Measurements from ENCODE around the gene MTFMT. TPM values are rescaled to one million over a fixed set of nuclear protein-coding genes. Genes with fewer than 3 reads are reported as not detected.

The MTFMT gene
- total RNA-seq, 4 donors from 2014 or later, result 21.1 to 36.9 (median 29.4) TPM

- 30 to 42% methylated on average over 1 of the region's 1 CpG for WGBS, 2 donors (ENCODE audit: low coverage in 1 of 2)
- no peaks in the 10 kb centered on the region for H3K9me3 ChIP-seq
Observed at GRCh38 chr15:64993290-64993689, 36.1 kb downstream of the MTFMT start.

GRCh38 chr15:64991536-64992135 is 37.8 kb downstream of the MTFMT start:
- Histone ChIP-seq H3K36me3 (no peaks in the 10 kb centered on the region), H3K27me3 (no peaks in the 10 kb centered on the region), H3K9me3 (no peaks in the 10 kb centered on the region), H3K4me3 (no peak overlapping the region), H3K27ac (no peak overlapping the region), H3K4me1 (peaks cover 0 to 35% (median 6%) of the 10 kb centered on the region in 3 donors)
- WGBS, 2 donors (ENCODE audit: low coverage in 1 of 2), result 39 to 60% methylated on average over 2 of the region's 2 CpGs
- TF ChIP-seq CTCF (IDR thresholded peaks at IDR 0.05) (no peak), POLR2AphosphoS5 (IDR thresholded peaks at IDR 0.05) (no peak), EP300 (IDR thresholded peaks at IDR 0.05) (no peak), POLR2A (IDR thresholded peaks at IDR 0.05) (no peak)
- no peak for ATAC-seq

More at GRCh38 chr15:64993290-64993689, 36.1 kb downstream of the MTFMT start:
- ATAC-seq, result no peak
- Histone ChIP-seq H3K27me3 (no peaks in the 10 kb centered on the region), H3K36me3 (no peaks in the 10 kb centered on the region), H3K4me1 (peaks cover 0 to 18% (median 3%) of the 10 kb centered on the region in 3 donors), H3K27ac (no peak overlapping the region), H3K4me3 (no peak overlapping the region)
- TF ChIP-seq POLR2AphosphoS5 (IDR thresholded peaks at IDR 0.05) (no peak), EP300 (IDR thresholded peaks at IDR 0.05) (no peak), POLR2A (IDR thresholded peaks at IDR 0.05) (no peak), CTCF (IDR thresholded peaks at IDR 0.05) (no peak)

- peaks cover 0 to 49% (median 13%) of the 10 kb centered on the region in 3 donors for H3K4me1 ChIP-seq
- H3K36me3 ChIP-seq, result no peaks in the 10 kb centered on the region
- peak overlapping the region; percentile 49 to 85 for H3K4me3 ChIP-seq
- peak overlapping the region; percentile 52 to 95 (median 92) for H3K27ac ChIP-seq
- WGBS, 2 donors (ENCODE audit: low coverage in 1 of 2), result 0 to 2% methylated on average over 8 to 9 of the region's 9 CpGs
- H3K9me3 ChIP-seq, result no peaks in the 10 kb centered on the region
- H3K27me3 ChIP-seq, result no peaks in the 10 kb centered on the region
- no peak for TF ChIP-seq POLR2A (IDR thresholded peaks at IDR 0.05)
- no peak for TF ChIP-seq EP300 (IDR thresholded peaks at IDR 0.05)
- TF ChIP-seq POLR2AphosphoS5 (IDR thresholded peaks at IDR 0.05), result no peak
- no peak for TF ChIP-seq CTCF (IDR thresholded peaks at IDR 0.05)
- peak; percentile 38 for ATAC-seq
Observed at GRCh38 chr15:64990168-64990470, 39.3 kb downstream of the MTFMT start.

- 0% methylated on average over 2 to 4 of the region's 75 CpGs for WGBS, 2 donors (ENCODE audit: low coverage in 1 of 2)
- peak; percentile 96 for ATAC-seq
- peak within 1 kb of the TSS; percentile 49 to 85 for H3K4me3 ChIP-seq
- H3K27me3 ChIP-seq, result no peaks in the 10 kb centered on the region
- peak within 1 kb of the TSS; percentile 54 to 95 (median 92) for H3K27ac ChIP-seq
- H3K36me3 ChIP-seq, result no peaks in the 10 kb centered on the region
- H3K9me3 ChIP-seq, result no peaks in the 10 kb centered on the region
- H3K4me1 ChIP-seq, result peaks cover 0 to 54% (median 16%) of the 10 kb centered on the region in 3 donors
- no peak for TF ChIP-seq EP300 (IDR thresholded peaks at IDR 0.05)
- peak; percentile 51 to 68 for TF ChIP-seq POLR2A (IDR thresholded peaks at IDR 0.05)
- TF ChIP-seq POLR2AphosphoS5 (IDR thresholded peaks at IDR 0.05), result peak; percentile 84
- peak in 1 of 4 experiments; percentile 4 for TF ChIP-seq CTCF (IDR thresholded peaks at IDR 0.05)
Observed at GRCh38 chr15:64989416-64990167, 39.8 kb downstream of the MTFMT start, which contains the start of gene SPG21. Gene SPG21, minus strand, starts transcription at chr15:64989914. Its CDS starts 6,345 bp downstream, at chr15:64983569.
